Brain microvascular endothelial cell (primary cell): Measurements from ENCODE around the gene ZMYND19.
"Not testable (repeated sequence)": the region's sequence is repeated elsewhere in the genome, so short reads cannot be mapped to it uniquely, and the experiment has no call there.

Experiments
- DNase-seq: peaks from one replicate; pipeline ENCODE4 v3.0.0-alpha.2; 2020
- H3K27ac ChIP-seq: fragments of 250-450 bp; sonication (Bioruptor Pico); 2 replicates; pipeline ENCODE4 v1.5.1; 2020; ENCODE audit warnings: mild to moderate bottlenecking, moderate library complexity
- H3K27me3 ChIP-seq: fragments of 250-450 bp; sonication (Bioruptor Pico); replicated peaks from 2 replicates; pipeline ENCODE4 v1.5.1; 2020; ENCODE audit warnings: mild to moderate bottlenecking
- H3K36me3 ChIP-seq: fragments of 250-450 bp; sonication (Bioruptor Pico); replicated peaks from 2 replicates; pipeline ENCODE4 v1.5.1; 2020; ENCODE audit warnings: mild to moderate bottlenecking
- H3K4me3 ChIP-seq: 2 replicates; pipeline ENCODE4 v1.5.1; 2011; ENCODE audit warnings: low read depth, mild to moderate bottlenecking, control low read depth, low read length, moderate library complexity
- CTCF ChIP-seq: IDR thresholded peaks from 2 replicates; pipeline ENCODE4 v1.5.1; 2011; ENCODE audit warnings: low read depth, mild to moderate bottlenecking, moderate library complexity, low read length, control low read depth, inconsistent platforms; ENCODE audit errors: missing control alignments
- in situ Hi-C: cut with HindIII; loops from 2 replicates; pipeline ENCODE4 v1.10.0; 2017; ENCODE audit warnings: low sequenced_read_pairs, low pct_ligation_motif_present

The ZMYND19 gene

DNA sequence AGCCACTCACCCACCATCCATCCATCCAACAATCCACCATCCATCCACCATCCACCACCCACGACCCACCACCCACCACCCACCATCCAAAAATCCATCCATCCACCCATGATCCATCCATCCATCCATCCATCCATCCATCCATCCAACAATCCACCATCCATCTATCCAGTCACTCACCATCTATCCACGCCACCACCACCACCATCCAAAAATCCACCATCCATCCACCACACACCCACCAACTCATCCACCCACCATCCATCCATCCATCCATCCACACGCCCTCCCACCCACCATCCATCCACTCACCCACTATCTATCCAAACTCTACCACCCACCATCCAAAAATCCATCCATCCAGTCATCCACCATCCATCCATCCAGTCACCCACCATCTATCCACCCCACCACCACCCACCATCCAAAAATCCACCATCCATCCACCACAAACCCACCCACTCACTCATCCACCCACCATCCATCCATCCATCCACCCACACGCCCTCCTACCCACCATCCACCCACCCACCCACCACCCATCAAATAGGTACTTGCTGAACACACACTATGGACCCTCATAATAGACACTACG lies 20.6 kb downstream of the ZMYND19 start:
- peaks cover 26% of the 10 kb centered on the region for H3K36me3 ChIP-seq
- no peak for DNase-seq
- H3K27ac ChIP-seq = no peak overlapping the region
- in situ Hi-C loops = no loop called here
- H3K4me3 ChIP-seq = no peak overlapping the region
- H3K27me3 ChIP-seq = no peaks in the 10 kb centered on the region
- no peak for TF ChIP-seq CTCF

GRCh38 chr9:137568445-137568844 lies 21.9 kb downstream of the ZMYND19 start:
- H3K36me3 ChIP-seq = peaks cover 30% of the 10 kb centered on the region
- H3K27me3 ChIP-seq, DNase-seq, H3K4me3 ChIP-seq, H3K27ac ChIP-seq, in situ Hi-C loops: not testable (repeated sequence)

- no peak overlapping the region for H3K4me3 ChIP-seq
- TF ChIP-seq CTCF = no peak
- no peak for DNase-seq
- no peak overlapping the region for H3K27ac ChIP-seq
- in situ Hi-C loops = no loop called here
- no peaks in the 10 kb centered on the region for H3K27me3 ChIP-seq
- peaks cover 33% of the 10 kb centered on the region for H3K36me3 ChIP-seq
These were observed 25.4 kb downstream of the ZMYND19 start for GRCh38 chr9:137564817-137565411.

GRCh38 chr9:137564134-137564533 lies 26.2 kb downstream of the ZMYND19 start:
- in situ Hi-C loops = no loop called here

DNA sequence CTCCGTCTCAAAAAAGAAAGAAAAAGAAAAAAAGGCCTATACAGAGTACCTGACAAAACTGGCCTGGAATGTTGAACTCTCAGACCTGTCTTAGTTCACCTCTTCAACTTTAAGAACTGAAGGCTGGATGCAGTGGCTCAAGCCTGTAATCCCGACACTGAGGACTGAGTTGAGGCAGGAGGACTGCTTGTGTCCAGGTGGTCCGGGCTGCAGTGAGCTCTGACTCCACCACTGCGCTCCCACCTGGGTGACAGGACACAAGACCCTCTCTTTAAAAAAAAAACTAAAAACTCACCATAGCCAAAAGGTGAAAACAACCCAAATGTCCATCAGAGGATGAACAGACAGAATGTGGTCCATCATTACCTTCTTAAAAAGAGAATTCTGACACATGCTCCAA lies 32.2 kb downstream of the ZMYND19 start:
- Histone ChIP-seq H3K27me3 (no peaks in the 10 kb centered on the region), H3K4me3 (no peak overlapping the region), H3K36me3 (peaks cover 49% of the 10 kb centered on the region), H3K27ac (no peak overlapping the region)
- in situ Hi-C loops = no loop called here
- TF ChIP-seq CTCF = no peak
- no peak for DNase-seq

More at GRCh38 chr9:137564134-137564533, 26.2 kb downstream of the ZMYND19 start:
- Histone ChIP-seq H3K27me3 (no peaks in the 10 kb centered on the region), H3K4me3 (no peak overlapping the region), H3K36me3 (peaks cover 34% of the 10 kb centered on the region), H3K27ac (no peak overlapping the region)
- TF ChIP-seq CTCF = no peak
- no peak for DNase-seq

DNA sequence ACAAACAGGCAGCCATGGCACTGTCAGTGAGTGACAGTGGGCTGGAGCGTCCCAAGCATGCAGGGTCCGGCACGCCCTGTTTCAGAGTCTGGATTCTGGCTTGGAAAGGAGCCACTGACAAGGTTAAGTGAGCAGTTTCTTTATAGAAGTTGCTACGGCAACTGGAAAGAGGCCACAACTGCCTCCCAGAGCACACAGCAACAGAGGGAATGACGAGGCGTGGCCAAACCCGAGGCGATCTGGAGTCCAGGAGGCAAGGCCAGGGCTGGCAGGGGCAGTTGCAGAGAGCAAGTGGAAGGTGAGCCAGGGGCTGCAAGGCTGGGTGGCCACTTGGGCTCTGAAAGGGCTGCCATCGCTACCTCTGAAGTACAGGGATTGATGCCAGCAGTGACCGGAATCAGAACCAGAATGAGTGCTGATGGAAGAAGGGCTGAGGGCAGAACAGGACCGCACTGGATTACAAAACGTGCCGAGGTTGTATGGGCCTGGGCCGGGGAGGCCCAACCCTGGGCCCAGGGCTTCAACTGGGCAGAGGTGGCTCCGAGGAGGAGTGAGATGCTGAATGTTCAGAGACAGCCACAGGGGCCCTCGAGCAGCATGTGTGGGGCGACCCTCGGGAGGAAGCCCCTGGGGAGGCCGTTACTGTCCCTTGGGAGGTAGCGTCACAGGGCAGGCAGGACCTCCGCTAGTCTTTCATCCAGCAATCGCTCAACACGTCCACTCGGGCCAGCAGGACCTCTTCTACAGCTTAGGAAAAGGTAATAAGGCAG lies 34.1 kb downstream of the ZMYND19 start:
- no peak for TF ChIP-seq CTCF
- Histone ChIP-seq H3K27ac (no peak overlapping the region), H3K4me3 (no peak overlapping the region), H3K36me3 (peaks cover 44% of the 10 kb centered on the region), H3K27me3 (no peaks in the 10 kb centered on the region)
- in situ Hi-C loops = no loop called here
- DNase-seq = no peak
